A673 (cell line): ENCODE results near the gene TOB2.

ENCODE experiments used
- CTCF ChIP-seq: fragments of 300-800, 200-600 bp; sonication (generic); conservative IDR thresholded peaks from 2 replicates; pipeline ENCODE4 v1.5.1; 2017; ENCODE audit warnings: low read depth, mild to moderate bottlenecking, antibody characterized with exemption, low read length, moderate library complexity, mixed read lengths
- EZH2 ChIP-seq: fragments of 200-600 bp; sonication (generic); IDR thresholded peaks from 2 replicates; pipeline ENCODE4 v1.6.1; 2017; ENCODE audit warnings: borderline replicate concordance, low read depth, mild to moderate bottlenecking, mixed read lengths, antibody characterized with exemption, low read length; ENCODE audit not compliant: poor library complexity, severe bottlenecking

GRCh38 chr22:41488076-41488475, 41.5 kb upstream of the TOB2 start:
- no peak for TF ChIP-seq EZH2
- TF ChIP-seq CTCF: no peak
